Liver (tissue), 9 donors: ENCODE results near the gene FARP1. TPM values are rescaled to one million over a fixed set of nuclear protein-coding genes. Genes with fewer than 3 reads are reported as not detected.

Source experiments
- DNase-seq: peaks from one replicate; pipeline ENCODE4 v3.0.0-alpha.2; 2017; ENCODE audit warnings: low spot score
- H3K27ac ChIP-seq, 2 donors: one replicate each; pipeline ENCODE4 v1.7.0; 2013; ENCODE audit warnings: inconsistent platforms in 2 of 2, low read length in 2 of 2, control low read depth in 1 of 2, low read depth in 1 of 2, mild to moderate bottlenecking in 1 of 2
- H3K27me3 ChIP-seq, 4 donors: one replicate each; pipeline versions ENCODE4 v1.6.1 to v1.7.0; 2013; ENCODE audit warnings: low read length in 3 of 4, inconsistent platforms in 1 of 4, mild to moderate bottlenecking in 1 of 4, moderate library complexity in 1 of 4; ENCODE audit not compliant: control insufficient read depth in 4 of 4, insufficient read depth in 4 of 4
- H3K36me3 ChIP-seq, 4 donors: one replicate each; pipeline versions ENCODE4 v1.6.1 to v1.7.0; 2013; ENCODE audit warnings: low read length in 3 of 4, mild to moderate bottlenecking in 3 of 4, low read depth in 1 of 4, moderate library complexity in 1 of 4; ENCODE audit not compliant: control insufficient read depth in 4 of 4, insufficient read depth in 3 of 4
- H3K4me1 ChIP-seq, 4 donors: one replicate each; pipeline versions ENCODE4 v1.6.1 to v1.7.0; 2013; ENCODE audit warnings: low read length in 3 of 4, mild to moderate bottlenecking in 3 of 4, moderate library complexity in 1 of 4; ENCODE audit not compliant: control insufficient read depth in 4 of 4, insufficient read depth in 4 of 4
- H3K4me3 ChIP-seq, 3 donors: one replicate each; pipeline versions ENCODE4 v1.6.1 to v1.7.0; 2013; ENCODE audit warnings: low read length in 3 of 3, control low read depth in 1 of 3, low read depth in 1 of 3, mild to moderate bottlenecking in 1 of 3
- H3K9ac ChIP-seq, 2 donors: one replicate each; pipeline ENCODE4 v1.7.0; 2013; ENCODE audit warnings: low read length in 2 of 2, mild to moderate bottlenecking in 2 of 2, moderate library complexity in 2 of 2, control low read depth in 1 of 2, low read depth in 1 of 2
- H3K9me3 ChIP-seq, 4 donors: one replicate each; pipeline versions ENCODE4 v1.6.1 to v1.7.0; 2013; ENCODE audit warnings: low read length in 3 of 4; ENCODE audit not compliant: control insufficient read depth in 4 of 4
- ATF3 ChIP-seq: IDR thresholded peaks from 2 replicates; pipeline ENCODE4 v1.6.1; 2016; ENCODE audit warnings: antibody characterized with exemption
- CTCF ChIP-seq: fragments of 150-350 bp; IDR thresholded peaks from 2 replicates; pipeline ENCODE4 v1.5.1; 2017; ENCODE audit warnings: improper control_type of control experiment, low read depth, low read length; ENCODE audit not compliant: missing input control
- EGR1 ChIP-seq, 2 donors: IDR thresholded peaks; 2 replicates each; pipeline ENCODE4 v1.6.1; 2016 to 2018; ENCODE audit warnings: antibody characterized with exemption in 2 of 2, low read depth in 2 of 2
- FOXA2 ChIP-seq: IDR thresholded peaks from 2 replicates; pipeline ENCODE4 v1.6.1; 2016; ENCODE audit warnings: antibody characterized with exemption
- GABPA ChIP-seq, 2 donors: IDR thresholded peaks in 1 of 2; conservative IDR thresholded peaks in 1 of 2; 2 replicates each; pipeline ENCODE4 v1.6.1; 2016; ENCODE audit warnings: antibody characterized with exemption in 2 of 2, mild to moderate bottlenecking in 1 of 2, moderate library complexity in 1 of 2
- HNF4A ChIP-seq, 2 donors: conservative IDR thresholded peaks; 2 replicates each; pipeline ENCODE4 v1.6.1; 2016; ENCODE audit warnings: antibody characterized with exemption in 2 of 2, mild to moderate bottlenecking in 2 of 2
- JUND ChIP-seq, 2 donors: IDR thresholded peaks; 2 replicates each; pipeline ENCODE4 v1.6.1; 2016; ENCODE audit warnings: antibody characterized with exemption in 2 of 2
- NR2F2 ChIP-seq: IDR thresholded peaks from 2 replicates; pipeline ENCODE4 v1.6.1; 2016; ENCODE audit warnings: antibody characterized with exemption
- RXRA ChIP-seq, 2 donors: IDR thresholded peaks; 2 replicates each; pipeline ENCODE4 v1.6.1; 2017 to 2018; ENCODE audit warnings: antibody characterized with exemption in 2 of 2, mild to moderate bottlenecking in 1 of 2
- SP1 ChIP-seq: IDR thresholded peaks from 2 replicates; pipeline ENCODE4 v1.6.1; 2018; ENCODE audit warnings: antibody characterized with exemption, mild to moderate bottlenecking
- TAF1 ChIP-seq: conservative IDR thresholded peaks from 2 replicates; pipeline ENCODE4 v1.6.1; 2016; ENCODE audit warnings: antibody characterized with exemption, mild to moderate bottlenecking
- YY1 ChIP-seq: IDR thresholded peaks from 2 replicates; pipeline ENCODE4 v1.6.1; 2016; ENCODE audit warnings: antibody characterized with exemption, mild to moderate bottlenecking
- WGBS: extraction: QIAGEN DNeasy Blood & Tissue Kit; methylation state at CpG from one replicate; pipeline ENCODE4 v1.1.7; 2013; 5-methylcytosine and 5-hydroxymethylcytosine counted together
- polyA plus RNA-seq, 2 donors: library from polyadenylated mRNA; stranded (reverse) in 1 of 2; unstranded in 1 of 2; fragments of 200-250 nt in 1 of 2; fragments of >200 nt in 1 of 2; fragmentation: Nextera tagmentation in 1 of 2; extraction: Ambion mirVana in 1 of 2; gene quantifications; one replicate each; pipeline versions ENCODE4 v1.2.1 to v1.2.3, GENCODE V29; 2013 to 2015
- total RNA-seq, 2 donors: library from RNA; depleted of rRNA; stranded (reverse); fragments of >200 nt; gene quantifications; one replicate each; pipeline ENCODE4 v1.2.3, GENCODE V29; 2014
- TF ChIP-seq, protein P1 (sequence below): IDR thresholded peaks from 2 replicates; pipeline ENCODE4 v1.6.1; 2016; ENCODE audit warnings: antibody characterized with exemption, mild to moderate bottlenecking
- TF ChIP-seq, protein P2 (sequence below): IDR thresholded peaks from 2 replicates; pipeline ENCODE4 v1.6.1; 2016; ENCODE audit warnings: antibody characterized with exemption
- donor health status: healthy.
- donor health status: healthy.
- donor health status: healthy.
- donor health status: healthy.
- donor health status: healthy.

FARP1 gene
- total and polyA plus RNA-seq, 4 donors: 28.4 to 62.6 (median 39.8) TPM

GRCh38 chr13:98478189-98479129 lies 335.6 kb downstream of the FARP1 start:
- 91% methylated on average over 16 of the region's 16 CpGs for WGBS
- Histone ChIP-seq H3K27ac (no peak overlapping the region), H3K9me3 (no peaks in the 10 kb centered on the region), H3K4me1 (peaks cover 32 to 71% (median 61%) of the 10 kb centered on the region in 4 donors), H3K4me3 (no peak overlapping the region), H3K36me3 (no peaks in the 10 kb centered on the region), H3K27me3 (no peaks in the 10 kb centered on the region), H3K9ac (no peak overlapping the region)
- no peak for DNase-seq
- TF ChIP-seq YY1 (no peak), EGR1 (IDR thresholded peaks at IDR 0.05; ENCODE audit: low read depth in 2 of 2) (no peak), ATF3 (no peak), TAF1 (no peak), GABPA (IDR thresholded peaks at IDR 0.05 in 1 of 2, conservative IDR thresholded peaks at IDR 0.05 in 1 of 2) (no peak), SP1 (no peak), RXRA (IDR thresholded peaks at IDR 0.05) (no peak), FOXA2 (no peak), NR2F2 (no peak), CTCF (no peak)
- TF ChIP-seq, protein P1, sequence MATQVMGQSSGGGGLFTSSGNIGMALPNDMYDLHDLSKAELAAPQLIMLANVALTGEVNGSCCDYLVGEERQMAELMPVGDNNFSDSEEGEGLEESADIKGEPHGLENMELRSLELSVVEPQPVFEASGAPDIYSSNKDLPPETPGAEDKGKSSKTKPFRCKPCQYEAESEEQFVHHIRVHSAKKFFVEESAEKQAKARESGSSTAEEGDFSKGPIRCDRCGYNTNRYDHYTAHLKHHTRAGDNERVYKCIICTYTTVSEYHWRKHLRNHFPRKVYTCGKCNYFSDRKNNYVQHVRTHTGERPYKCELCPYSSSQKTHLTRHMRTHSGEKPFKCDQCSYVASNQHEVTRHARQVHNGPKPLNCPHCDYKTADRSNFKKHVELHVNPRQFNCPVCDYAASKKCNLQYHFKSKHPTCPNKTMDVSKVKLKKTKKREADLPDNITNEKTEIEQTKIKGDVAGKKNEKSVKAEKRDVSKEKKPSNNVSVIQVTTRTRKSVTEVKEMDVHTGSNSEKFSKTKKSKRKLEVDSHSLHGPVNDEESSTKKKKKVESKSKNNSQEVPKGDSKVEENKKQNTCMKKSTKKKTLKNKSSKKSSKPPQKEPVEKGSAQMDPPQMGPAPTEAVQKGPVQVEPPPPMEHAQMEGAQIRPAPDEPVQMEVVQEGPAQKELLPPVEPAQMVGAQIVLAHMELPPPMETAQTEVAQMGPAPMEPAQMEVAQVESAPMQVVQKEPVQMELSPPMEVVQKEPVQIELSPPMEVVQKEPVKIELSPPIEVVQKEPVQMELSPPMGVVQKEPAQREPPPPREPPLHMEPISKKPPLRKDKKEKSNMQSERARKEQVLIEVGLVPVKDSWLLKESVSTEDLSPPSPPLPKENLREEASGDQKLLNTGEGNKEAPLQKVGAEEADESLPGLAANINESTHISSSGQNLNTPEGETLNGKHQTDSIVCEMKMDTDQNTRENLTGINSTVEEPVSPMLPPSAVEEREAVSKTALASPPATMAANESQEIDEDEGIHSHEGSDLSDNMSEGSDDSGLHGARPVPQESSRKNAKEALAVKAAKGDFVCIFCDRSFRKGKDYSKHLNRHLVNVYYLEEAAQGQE: no peak
- TF ChIP-seq, protein P2, sequence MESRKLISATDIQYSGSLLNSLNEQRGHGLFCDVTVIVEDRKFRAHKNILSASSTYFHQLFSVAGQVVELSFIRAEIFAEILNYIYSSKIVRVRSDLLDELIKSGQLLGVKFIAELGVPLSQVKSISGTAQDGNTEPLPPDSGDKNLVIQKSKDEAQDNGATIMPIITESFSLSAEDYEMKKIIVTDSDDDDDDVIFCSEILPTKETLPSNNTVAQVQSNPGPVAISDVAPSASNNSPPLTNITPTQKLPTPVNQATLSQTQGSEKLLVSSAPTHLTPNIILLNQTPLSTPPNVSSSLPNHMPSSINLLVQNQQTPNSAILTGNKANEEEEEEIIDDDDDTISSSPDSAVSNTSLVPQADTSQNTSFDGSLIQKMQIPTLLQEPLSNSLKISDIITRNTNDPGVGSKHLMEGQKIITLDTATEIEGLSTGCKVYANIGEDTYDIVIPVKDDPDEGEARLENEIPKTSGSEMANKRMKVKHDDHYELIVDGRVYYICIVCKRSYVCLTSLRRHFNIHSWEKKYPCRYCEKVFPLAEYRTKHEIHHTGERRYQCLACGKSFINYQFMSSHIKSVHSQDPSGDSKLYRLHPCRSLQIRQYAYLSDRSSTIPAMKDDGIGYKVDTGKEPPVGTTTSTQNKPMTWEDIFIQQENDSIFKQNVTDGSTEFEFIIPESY: no peak

- Histone ChIP-seq H3K27me3 (no peaks in the 10 kb centered on the region), H3K4me3 (no peak overlapping the region), H3K4me1 (peaks cover 31 to 71% (median 61%) of the 10 kb centered on the region in 4 donors), H3K9me3 (no peaks in the 10 kb centered on the region), H3K9ac (no peak overlapping the region), H3K36me3 (no peaks in the 10 kb centered on the region), H3K27ac (no peak overlapping the region)
- WGBS: 93% methylated on average over 8 of the region's 8 CpGs
- no peak for DNase-seq
- peak in 1 of 2 donors; percentile 9 for TF ChIP-seq HNF4A (conservative IDR thresholded peaks at IDR 0.05)
- TF ChIP-seq RXRA (IDR thresholded peaks at IDR 0.05): peak; percentile 43 to 54
- no peak for TF ChIP-seq SP1
- no peak for TF ChIP-seq CTCF
- no peak for TF ChIP-seq JUND (IDR thresholded peaks at IDR 0.05)
- no peak for TF ChIP-seq GABPA (IDR thresholded peaks at IDR 0.05 in 1 of 2, conservative IDR thresholded peaks at IDR 0.05 in 1 of 2)
Measured at GRCh38 chr13:98479496-98480003, 336.7 kb downstream of the FARP1 start.
